HG03103 (cell line): Measurements from ENCODE around the gene IL17REL.
"Not testable (repeated sequence)": the region's sequence is repeated elsewhere in the genome, so short reads cannot be mapped to it uniquely, and the experiment has no call there.

Experiments used
- ATAC-seq: cut with Tn5 transposase; IDR thresholded peaks from one replicate; pipeline ENCODE4 v1.9.1; 2021; ENCODE audit warnings: low read depth; ENCODE audit not compliant: unreplicated experiment

Gene IL17REL

GRCh38 chr22:49993649-49994360, 18.8 kb downstream of the IL17REL start:
- ATAC-seq, result no peak

- no peak for ATAC-seq
Measured at GRCh38 chr22:49992921-49993648, 19.5 kb downstream of the IL17REL start.

- ATAC-seq, result no peak
Measured at GRCh38 chr22:49991907-49992533, 20.5 kb downstream of the IL17REL start.

- no peak for ATAC-seq
Measured at GRCh38 chr22:49991167-49991566, 21.4 kb downstream of the IL17REL start.

- not testable (repeated sequence) for ATAC-seq
Measured at GRCh38 chr22:49989826-49990225, 22.7 kb downstream of the IL17REL start.

- no peak for ATAC-seq
Measured at GRCh38 chr22:49986325-49986724, 26.2 kb downstream of the IL17REL start.

GRCh38 chr22:49983148-49984042, 29.2 kb downstream of the IL17REL start:
- no peak for ATAC-seq

- not testable (repeated sequence) for ATAC-seq
Measured at GRCh38 chr22:49981799-49982198, 30.8 kb downstream of the IL17REL start.

GRCh38 chr22:49979587-49980264, 32.8 kb downstream of the IL17REL start:
- no peak for ATAC-seq

GRCh38 chr22:49977578-49977977, 35.0 kb downstream of the IL17REL start:
- ATAC-seq, result no peak

- ATAC-seq, result no peak
Measured at GRCh38 chr22:49976439-49977175, 36.0 kb downstream of the IL17REL start.

- no peak for ATAC-seq
Measured at GRCh38 chr22:49975543-49976389, 36.8 kb downstream of the IL17REL start.

- ATAC-seq, result no peak
Measured at GRCh38 chr22:49973018-49973961, 39.3 kb downstream of the IL17REL start.

GRCh38 chr22:49972163-49973017, 40.2 kb downstream of the IL17REL start:
- no peak for ATAC-seq

GRCh38 chr22:49971232-49972162, 41.1 kb downstream of the IL17REL start:
- no peak for ATAC-seq
